UCSD-AML1 (cell line): ENCODE measurements around the gene CYP21A2.

Source experiments
- DNase-seq: peaks from one replicate; lab custom pipeline; 2025; ENCODE audit not compliant: unreplicated experiment; lab: John Stamatoyannopoulos, UW

Gene CYP21A2

GRCh38 chr6:32081168-32081990 lies 43.2 kb downstream of the CYP21A2 start:
- DNase-seq = peak; percentile 71

DNA sequence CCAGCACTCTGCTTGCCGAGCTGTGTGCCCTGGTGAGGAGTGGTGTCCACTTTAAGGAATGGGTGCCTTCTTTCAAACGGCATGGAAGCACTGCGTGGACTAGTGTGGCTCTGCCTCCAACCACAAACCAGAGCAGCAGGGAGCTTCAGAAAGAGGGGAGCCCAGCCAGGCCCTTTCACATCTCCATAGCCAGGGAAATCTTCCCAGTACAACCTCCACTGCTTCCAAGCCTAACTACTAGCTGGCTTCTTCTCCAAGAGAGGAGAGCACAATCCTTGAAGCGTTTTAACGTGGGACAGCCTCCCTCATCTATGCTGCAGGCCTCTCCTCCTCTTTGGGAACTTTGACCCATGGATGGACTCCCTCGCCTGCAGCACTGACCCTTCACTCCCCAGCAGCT lies 44.3 kb downstream of the CYP21A2 start:
- DNase-seq = no peak

DNA sequence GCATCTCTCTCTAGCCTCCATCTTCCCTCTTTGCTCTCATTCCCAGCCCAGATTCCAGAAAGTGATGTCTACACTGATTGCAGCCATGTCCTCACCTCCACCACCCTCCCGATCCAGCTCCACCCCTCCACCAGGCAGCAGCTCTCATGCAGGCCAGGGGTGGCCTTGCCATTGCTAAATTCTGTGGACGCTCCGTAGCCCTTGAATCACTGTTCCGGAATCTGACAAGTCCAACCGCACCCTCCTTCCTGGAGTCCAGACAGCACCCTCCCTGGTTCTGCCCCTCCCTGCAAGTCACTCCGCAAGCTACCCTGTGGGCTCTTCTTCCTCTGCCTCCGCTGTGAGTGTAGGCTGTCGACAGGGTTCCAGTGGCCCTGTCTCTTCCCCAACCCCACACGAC lies 44.7 kb downstream of the CYP21A2 start:
- DNase-seq = no peak

GRCh38 chr6:32083812-32084768 lies 45.9 kb downstream of the CYP21A2 start:
- DNase-seq = no peak

GRCh38 chr6:32084780-32085179 lies 46.6 kb downstream of the CYP21A2 start:
- DNase-seq = no peak

- no peak for DNase-seq
Measured at GRCh38 chr6:32085759-32086459, 47.7 kb downstream of the CYP21A2 start.

- DNase-seq = no peak
Measured at GRCh38 chr6:32086661-32087573, 48.7 kb downstream of the CYP21A2 start.

DNA sequence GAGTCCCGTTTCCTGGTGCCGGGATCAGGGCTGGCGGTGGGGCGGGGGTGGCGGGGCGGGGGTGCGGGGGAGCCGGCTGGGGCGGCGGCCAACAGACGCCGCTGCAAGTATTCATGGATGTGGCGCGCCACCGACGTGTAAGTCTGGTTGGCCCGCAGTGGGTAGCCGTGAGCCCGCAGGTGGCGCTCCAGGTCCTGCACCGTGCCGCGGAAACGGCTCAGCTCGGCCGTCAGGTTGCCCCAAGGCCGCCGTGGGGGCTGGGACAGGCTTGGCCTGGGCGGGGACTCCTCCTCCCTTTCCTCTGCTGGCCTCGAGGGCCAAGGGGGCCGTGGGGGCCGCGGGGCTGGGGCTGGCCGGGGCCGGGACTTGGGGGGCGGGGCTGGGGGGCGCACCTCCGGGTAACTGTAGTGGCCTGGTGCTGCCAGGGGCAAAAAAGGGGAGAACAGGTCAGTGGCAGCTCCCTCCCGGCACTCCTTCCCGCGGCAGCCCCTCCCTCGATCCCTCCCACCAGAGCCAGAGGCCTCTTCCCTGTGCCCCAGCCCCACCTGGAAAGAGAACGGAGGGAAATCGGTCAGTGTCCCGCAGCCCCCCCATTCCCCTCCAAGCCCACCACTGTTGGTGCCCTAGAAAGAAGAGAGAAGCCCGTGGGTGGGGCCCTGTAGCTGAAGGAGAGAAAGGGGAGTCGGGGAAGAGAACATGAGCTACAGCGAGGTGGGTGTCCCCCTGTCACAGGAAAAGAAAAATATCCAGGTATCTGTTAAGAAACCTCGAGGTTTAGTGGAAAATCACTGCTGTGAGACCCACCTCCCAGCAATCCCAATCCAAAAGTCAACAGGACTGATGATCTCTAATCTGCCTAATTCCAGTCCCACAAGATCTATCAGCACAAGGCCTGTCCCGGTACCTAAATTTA lies 49.6 kb downstream of the CYP21A2 start:
- DNase-seq = peak; percentile 83

DNA sequence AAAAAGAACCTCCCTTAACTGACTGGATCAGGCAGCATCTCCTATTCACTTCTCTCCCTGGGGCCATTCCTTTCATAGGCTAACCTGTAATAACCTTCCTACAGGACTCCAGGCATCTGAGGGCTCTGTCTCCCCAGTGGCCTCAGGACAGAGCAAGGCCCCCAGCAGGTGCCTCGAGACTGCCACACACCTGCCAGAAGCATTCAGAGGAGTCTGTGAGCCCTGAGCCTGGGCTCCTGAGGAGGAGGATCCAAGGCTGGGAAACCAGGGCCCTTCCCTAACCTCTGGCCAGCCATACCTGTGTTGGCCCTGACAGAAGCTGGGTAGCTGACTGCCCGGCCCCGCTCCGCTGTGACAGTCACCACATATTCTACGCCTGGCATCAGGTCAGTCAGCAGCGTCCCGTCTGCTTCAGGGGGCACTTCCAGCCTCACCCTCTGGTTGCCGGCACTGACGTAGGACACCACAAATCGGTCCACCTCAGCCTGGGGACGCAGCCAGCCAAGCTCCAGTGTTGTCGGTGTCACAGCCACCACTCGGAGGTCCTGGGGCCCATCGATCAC lies 50.4 kb downstream of the CYP21A2 start:
- DNase-seq = no peak

- DNase-seq = no peak
Measured at GRCh38 chr6:32089082-32089828, 51.0 kb downstream of the CYP21A2 start.
